RPMI7951 (cell line): ENCODE measurements around the gene TNFRSF12A. TPM values are rescaled to one million over a fixed set of nuclear protein-coding genes. Genes with fewer than 3 reads are reported as not detected.

ENCODE experiments used
- DNase-seq: peaks from one replicate; pipeline ENCODE4 v3.0.0-alpha.2; 2012; ENCODE audit warnings: low read depth
- total RNA-seq: library from RNA; depleted of rRNA; stranded (reverse); fragments of >200 nt; shearing (Covaris generic); gene quantifications from 2 replicates; pipeline ENCODE4 v1.2.3, GENCODE V29; 2014; rRNA removed

Gene TNFRSF12A, protein sequence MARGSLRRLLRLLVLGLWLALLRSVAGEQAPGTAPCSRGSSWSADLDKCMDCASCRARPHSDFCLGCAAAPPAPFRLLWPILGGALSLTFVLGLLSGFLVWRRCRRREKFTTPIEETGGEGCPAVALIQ
- total RNA-seq, result 184 and 304 TPM in 2 replicates

DNA sequence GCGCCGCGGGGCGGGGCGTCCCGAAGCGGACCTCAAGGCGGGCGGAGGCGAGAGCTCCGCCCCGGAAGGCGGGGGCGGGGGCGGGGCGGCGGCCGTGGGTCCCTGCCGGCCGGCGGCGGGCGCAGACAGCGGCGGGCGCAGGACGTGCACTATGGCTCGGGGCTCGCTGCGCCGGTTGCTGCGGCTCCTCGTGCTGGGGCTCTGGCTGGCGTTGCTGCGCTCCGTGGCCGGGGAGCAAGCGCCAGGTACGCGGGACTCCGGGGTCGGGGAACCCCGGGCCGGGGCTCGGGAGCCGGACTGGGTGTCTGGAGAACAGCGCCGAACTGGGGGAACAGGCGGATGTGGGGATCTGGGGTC is at the start of gene TNFRSF12A:
Gene TNFRSF12A, plus strand, starts transcription at position 122 of the 357 bp plus-strand sequence. Its CDS starts 30 bp downstream, at position 152.
- peak; percentile 78 for DNase-seq

DNA sequence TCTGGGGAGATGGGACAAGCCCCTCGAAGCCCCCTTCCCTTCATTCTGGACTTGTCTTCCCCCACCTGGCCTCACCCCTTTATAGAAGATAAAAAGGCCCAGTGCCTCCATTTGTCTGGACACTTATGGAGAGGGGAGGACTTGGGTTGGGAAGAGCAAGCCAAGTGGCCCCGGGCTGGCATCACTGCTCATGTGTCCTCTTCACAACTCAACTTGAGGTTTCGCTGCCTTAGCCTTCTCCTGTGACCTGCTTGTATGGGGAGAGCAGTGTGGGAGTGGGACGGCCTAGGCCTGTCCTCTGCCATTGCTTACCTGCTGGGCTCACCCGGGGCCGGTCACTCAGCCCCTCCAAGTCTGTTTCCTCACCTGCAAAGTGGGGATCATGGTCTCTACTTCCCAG is 49.6 kb upstream of the TNFRSF12A start:
- DNase-seq, result peak; percentile 28

DNA sequence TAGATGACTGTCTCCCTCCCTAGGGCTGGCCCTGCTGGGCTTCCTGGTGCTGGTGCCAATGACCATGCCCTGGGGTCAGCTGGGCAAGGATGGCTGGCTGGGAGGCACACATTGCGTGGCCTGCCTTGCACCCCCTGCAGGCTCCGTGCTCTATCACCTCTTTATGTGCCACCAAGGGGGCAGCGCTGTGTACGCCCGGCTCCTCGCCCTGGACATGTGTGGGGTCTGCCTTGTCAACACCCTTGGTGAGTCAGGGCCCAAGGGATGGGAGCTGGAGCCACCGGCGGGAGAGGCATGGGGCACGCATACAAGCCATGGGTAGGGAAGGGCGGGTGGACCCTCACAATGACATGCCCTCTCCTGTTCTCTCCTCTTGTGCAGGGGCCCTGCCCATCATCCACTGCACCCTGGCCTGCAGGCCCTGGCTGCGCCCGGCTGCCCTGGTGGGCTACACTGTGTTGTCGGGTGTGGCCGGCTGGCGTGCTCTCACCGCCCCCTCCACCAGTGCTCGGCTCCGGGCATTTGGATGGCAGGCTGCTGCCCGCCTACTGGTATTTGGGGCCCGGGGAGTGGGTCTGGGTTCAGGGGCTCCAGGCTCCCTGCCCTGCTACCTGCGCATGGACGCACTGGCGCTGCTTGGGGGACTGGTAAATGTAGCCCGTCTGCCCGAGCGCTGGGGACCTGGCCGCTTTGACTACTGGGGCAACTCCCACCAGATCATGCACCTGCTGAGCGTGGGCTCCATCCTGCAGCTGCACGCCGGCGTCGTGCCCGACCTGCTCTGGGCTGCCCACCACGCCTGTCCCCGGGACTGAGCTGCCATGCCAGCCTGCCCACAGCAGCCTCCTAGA is 48.8 kb upstream of the TNFRSF12A start:
- DNase-seq, result no peak

DNA sequence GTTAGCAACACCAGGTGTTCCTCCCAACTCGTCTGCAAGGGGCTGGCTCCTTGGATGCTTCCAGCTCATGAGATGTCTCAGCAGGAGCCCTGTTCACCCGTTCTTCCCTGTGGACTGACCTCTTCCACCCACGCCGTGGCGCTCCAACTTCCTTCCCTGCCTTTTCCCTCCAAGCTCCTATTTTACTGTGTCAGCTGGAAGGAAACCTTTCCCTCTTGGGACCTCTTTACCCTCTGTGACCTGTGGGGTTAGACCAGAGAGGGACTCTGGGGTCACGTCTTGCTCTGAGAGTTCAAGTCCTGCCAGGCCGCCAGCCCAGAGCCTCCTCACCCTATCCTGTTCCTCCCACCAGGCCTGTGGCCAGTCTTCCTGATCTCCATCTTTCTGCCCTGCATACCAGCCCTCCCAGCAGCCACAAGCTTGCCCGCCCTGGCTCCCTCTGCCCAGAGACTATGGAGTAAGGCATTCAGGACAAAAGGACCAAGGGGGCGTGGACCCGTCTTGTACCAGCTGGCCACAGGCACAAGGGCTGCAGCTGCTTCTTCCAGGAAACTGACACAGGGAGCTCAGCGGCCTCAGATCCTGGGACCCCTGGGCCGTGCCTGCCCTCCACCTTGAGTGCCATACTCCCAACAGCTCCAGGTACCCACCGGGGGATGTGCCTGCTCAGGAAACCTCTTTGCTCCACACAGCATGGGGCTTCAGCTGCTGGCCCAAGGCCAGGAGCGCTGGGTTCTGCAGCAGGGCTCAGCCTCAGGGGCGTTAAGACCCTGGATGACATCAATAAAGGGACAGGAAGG is 48.0 kb upstream of the TNFRSF12A start:
- no peak for DNase-seq

DNA sequence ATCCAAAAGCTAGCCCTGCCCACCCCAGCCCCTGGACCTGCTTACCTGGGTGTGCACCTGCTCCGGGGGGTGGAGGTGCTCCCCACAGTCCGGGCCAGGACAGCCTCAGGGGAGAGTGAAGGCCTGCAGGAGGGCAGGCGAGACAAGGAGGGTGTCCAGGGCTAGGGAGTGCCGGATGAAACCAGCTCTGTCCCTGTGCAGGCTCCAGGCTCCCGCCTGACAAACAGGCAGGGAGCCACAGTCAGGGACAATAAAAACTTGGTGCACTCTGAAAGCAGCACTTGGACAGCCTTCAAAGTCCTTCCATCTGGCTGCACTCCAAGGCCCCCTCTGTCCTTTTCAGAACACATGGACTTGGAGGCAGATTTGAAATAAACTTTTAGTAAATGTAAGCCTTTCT is 47.1 kb upstream of the TNFRSF12A start:
- DNase-seq, result no peak

DNA sequence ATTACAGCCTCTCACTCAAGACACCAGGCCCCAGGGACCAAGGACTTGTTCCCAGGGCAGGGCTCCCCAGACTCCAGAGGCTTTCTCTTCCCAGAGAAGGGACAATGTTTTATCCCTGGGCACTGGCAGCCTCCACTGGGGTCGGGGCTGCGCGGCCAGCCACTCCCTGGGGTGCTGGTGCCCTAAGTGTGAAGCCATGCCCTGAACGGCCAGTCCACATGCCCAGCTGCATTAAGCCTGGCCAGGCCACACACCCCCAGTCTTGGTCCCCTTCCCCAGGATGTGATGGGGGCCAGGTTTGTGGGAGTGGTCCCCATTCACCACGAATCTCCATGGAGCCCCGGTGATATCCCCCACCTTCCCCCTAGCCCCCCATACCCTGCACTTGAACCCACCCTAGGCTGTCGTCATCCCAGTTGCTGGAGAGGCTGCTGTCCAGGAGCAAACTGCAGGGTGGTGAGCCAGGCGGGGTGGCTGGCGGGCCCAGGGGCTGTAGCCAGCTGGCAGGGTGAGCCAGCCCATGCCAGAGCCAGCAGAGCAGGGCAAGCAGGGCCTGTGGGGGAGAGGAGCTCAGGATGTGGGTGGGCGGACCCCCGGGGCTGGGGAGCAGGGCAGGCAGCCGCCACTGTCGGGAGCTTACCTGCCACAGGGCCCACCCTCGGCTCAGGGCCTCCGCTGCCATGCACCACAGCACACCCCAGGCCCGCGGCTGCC is 46.4 kb upstream of the TNFRSF12A start:
- no peak for DNase-seq

DNA sequence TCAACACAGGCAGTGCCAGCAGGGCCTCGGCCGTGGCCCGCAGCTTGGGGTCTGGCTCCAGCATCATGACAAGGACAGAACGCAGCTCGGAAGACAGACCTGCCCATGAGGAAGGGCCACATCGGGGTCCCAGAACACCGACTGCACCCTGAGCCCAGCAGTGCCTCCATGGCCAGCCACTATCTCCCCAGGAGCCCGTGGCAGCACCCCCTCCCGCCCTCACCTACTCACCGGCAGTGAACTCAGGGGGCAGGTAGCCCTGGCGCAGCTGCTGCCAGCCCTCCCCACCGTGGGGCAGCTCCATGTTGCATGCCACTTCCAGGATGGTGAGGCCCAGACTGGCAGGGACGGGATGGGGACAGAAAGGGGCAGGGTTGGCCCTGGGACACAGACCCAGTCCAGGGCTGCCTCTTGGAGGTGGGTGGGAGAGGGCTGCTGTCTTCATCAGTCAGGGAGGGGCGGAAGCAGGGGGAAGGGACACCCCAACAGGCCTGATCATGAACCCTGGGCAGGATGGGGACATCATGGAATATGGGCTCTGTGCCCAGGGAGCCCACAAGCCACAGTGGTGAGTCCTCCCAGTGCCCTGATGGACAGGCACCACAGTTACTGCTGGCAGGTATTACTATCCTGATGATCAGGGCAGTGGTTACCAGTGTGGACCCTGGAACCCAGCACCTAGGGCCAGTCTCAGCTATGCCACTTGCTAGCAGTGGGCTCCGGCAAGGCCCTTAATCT is 45.7 kb upstream of the TNFRSF12A start:
- no peak for DNase-seq

DNA sequence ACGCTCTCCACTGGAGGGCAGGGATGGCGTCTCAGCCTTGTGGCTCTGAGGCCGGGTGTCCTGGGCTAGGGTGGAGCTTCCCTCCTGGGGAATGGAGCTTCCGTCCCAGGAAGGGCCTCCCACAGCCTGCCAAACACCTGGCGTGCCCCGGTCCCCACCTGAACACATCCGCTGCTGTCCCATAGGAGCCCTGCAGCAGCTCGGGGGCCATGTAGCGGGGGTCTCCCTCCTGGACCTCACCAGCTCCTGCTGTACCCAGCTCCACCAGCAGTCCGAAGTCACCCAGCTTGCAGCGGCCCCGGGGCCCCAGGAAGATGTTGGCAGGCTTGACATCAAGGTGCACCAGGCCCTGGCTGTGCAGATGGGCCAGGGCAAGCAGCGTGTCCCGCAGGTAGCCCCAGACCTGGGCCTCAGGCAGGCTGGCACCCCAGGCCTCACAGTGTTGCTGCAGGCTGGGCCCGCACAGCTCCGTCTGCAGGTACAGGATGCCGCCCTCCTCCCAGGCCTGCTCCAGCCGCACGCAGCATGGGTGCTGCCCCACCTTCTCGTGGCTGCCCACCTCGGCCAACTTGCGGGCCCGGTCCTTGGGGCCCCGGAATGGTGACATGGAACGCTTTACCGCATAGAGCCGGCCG is 44.9 kb upstream of the TNFRSF12A start:
- DNase-seq, result no peak

DNA sequence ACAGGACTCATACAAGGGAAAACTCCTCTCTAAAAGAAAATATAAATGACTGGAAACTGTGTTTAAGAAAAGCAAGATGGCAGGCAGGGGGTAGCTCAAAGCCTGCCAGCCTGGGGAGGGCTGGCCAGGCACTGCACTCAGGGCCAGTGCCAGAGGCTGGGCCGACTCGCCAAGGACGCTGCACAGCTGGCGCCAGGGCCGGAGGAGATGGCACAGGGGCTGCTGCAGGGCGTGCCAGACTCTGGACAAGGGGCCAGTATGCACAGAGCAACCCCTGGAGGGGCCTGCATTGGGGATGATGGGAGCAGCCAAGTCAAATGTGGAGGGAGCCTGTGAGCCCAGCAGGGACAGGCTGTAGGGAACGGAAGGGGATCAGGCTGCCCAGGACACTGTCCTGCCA is 44.0 kb upstream of the TNFRSF12A start:
- no peak for DNase-seq

DNA sequence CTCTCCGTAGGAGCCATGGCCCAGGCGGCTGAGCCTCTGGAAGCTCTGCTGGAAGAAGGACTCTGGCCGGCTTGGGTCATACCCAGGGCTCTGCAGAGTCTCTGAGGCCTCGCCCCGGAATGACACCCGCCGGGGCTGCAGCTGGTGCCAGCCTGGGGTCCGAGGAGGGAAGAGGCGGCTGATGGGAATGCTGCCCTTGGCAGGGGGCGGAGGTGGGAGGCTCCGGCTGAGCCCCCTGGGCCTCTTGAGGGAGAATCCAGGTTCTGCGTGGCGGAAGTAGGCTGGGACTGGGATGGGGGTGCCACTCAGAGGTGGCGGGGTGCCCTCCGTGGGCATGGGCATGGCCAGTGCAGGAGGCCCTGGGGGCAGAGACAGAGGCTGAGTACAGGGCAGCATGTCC is 43.5 kb upstream of the TNFRSF12A start:
- no peak for DNase-seq

DNA sequence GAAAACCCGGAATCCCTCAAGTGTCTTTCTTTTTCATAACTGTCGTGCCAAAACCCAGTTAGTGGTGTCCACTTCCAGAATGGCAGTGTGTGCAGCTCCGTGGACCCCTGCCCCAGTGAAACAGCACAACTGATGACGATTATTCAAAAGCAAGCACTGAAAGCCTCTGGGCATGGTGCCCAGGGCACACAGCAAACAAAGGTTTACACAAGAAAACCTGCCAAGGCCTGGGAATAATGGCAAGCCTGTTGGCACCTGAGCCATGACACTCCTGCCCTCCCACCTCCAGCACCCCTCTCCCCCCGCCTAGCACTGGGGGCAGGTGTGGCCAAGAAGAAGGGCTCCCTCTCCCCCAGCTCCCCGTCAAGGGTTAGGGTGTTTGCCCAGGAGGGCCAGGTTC is 42.7 kb upstream of the TNFRSF12A start:
- DNase-seq, result no peak

DNA sequence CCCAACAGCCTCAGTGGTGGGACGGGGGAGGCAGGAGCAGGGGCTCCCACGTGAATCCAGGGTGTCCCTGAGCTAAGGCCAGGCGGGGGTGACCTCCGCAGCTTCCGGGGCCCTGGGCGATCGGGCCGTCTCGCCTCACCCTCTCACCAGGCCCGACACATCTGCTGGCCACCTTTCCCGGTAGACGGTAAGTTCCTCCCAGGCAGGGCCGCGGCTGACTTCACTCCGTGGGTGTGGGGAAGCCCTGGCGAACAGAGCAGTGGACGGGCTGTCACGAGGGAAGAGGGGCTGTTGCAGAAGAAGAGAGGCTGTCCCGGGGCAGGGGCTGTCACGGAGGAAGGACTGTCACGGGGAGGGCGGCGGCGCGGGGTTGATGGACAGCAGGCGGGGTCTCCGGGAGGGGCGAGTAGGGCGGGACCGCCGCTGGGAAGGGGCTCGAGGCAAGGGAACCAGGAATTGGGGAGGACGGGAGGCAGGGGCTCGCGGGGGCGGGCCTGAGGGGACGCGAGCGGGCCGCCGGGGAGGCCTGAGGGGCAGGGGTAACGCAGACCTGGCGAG is 40.4 kb upstream of the TNFRSF12A start:
- no peak for DNase-seq

DNA sequence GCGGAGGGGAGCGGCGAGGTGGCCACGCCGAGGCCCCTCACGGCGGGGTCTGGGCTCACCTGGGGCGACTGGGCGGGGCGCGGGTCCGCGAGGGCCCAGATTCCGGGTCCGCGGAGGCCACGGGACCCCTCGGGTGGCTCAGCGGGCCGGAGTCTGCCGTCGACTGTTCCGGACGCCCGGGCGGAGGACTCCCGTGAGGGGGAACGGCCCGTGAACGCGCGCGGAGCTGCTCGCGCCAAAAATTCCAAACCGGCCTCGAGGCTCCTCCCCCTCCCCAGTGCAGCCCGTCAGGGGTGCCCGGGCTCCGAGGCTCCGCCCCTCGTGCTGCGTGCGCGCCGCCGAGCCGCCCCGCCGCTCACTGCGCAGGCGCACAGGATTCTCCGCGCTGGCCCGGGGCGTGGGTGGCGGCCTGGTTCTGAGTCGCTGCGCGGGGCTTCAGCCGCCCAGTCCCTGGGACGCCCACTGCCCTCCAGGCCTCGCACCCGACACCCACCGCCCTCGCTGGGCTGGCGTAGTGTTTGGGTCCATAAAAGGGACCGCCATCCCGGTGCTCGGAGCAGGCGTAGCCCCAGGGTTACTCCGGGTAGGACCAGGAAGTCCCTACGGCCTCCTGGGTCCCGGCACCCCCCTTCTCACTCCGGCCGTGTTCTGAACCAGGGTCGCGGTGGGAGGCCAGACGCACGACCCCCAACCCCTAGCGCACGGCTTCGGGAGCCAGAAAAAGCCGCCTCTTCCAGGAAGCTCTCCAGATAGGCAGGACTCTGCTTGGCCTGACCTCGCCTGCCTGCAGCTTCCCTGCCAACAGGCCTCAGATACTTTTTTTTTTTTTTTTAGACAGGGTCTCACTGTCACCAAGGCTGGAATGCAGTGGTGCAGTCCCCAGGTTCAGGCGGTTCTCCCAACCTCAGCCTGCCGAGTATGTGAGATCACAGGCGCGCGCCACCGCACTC is 39.7 kb upstream of the TNFRSF12A start, which contains the start of gene PKMYT1:
Gene PKMYT1, minus strand, starts transcription at position 220 of the 950 bp plus-strand sequence. CDS start 789 bp downstream, outside the sequence.
- DNase-seq, result peak; percentile 81

DNA sequence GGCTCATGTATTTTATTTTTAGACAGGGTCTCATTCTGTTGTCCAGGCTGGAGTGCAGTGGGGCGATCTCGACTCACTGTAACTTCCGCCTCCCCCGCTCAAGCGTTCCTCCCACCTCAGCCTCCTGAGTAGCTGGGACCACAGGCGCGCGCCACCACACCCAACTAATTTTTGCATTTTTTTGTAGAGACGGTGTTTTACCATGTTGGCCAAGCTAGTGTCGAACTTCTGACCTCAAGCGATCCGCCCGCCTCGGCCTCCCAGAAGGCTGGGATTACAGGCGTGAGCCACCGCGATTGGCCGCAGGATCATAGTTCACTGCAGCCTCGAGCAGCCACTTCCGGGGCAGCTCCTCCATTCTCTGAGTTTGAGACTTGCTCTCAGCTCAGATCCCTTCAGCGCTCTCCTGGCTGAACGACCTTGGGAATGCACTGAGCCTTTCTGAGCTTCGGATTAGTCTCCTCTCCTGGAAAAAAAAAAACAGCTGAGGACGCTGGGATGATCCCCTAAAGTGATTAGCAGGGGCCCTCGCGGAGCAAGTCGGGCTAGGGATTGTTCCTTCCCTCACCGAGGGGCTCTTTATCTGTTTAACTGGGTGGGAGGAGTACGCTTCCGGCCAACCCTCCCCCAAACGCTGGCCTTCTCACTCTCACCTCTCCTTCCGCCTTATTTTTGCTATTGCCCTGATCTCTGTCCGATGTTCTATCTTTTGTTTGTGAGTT is 38.8 kb upstream of the TNFRSF12A start:
- no peak for DNase-seq

DNA sequence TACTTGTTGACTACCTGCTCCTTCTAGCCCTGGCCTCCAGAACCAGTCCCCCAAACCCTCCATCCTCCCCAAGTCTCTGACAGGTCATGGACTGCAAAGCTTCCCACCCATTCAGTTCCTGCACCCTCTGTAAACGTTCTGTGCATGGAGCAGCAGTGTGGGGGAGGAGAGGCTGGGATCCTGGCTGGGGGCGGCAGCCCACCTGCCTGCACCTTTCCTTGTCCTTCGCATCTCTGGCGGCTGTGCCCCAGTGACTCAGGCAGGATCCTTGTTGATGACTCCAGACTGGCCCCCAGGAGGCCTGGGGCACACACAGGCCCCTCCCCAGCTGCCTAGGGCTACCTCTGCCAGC is 38.3 kb upstream of the TNFRSF12A start:
- no peak for DNase-seq

DNA sequence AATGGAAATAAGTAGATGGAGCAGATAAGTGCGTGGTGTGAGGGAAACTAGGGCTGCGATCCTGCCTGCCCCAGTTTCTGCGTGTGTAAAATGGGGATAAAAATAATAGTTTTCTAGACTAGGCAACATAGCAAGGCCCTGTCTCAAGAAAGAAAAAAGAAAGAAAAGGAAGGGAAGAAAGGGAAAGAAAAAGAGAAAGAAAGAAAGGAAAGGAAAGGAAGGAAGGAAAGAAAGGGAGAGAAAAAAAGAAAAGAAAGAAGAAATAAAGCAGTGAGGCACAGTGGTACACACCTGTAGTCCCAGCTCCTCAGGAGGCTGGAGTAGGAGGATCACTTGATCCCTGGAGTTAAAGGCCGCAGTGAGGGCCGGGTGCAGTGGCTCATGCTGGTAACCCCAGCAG is 37.8 kb upstream of the TNFRSF12A start:
- DNase-seq, result no peak

DNA sequence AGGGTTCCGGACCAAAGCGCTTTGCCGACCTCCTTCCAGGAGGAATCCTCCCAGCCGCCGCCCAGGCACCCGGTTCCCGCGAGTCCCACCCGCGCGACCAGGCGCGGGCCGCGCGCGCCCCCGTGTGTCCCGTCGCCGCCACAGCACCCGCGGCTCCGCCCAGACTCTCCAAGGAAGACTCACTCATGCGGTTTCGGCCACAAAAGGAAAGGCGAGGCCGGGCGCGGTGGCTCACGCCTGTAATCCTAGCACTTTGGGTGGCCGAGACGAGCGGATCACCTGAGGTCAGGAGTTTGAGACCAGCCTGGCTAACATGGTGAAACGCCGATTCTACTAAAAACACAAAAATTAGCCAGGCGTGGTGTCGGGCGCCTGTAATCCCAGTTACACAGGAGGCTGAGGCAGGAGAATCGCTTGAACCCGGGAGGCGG is 36.4 kb upstream of the TNFRSF12A start:
- DNase-seq, result peak; percentile 76

DNA sequence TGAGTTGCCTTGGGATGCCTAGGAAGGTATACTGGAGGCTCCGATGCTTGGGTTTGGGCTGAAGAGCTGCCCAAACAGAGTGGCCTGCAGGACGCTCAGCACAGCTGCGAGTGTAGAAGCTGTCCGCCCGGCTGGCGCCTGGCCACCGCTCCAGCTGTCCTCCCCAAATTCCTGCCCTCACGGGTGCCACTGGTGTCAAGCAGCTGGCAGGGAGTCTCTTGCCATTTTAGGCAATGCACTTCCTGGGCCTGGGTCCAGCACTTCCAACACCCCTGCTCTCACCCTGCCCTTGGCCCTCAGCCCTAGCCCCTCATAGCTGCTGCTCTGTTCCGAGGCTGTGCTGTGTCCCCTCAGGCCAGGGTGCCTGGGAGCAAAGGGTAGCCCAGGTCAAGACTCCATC is 34.7 kb upstream of the TNFRSF12A start:
- no peak for DNase-seq
